ENCODE results near the gene LGI4.

GRCh38 chr19:35110974-35111373 lies 23.9 kb downstream of the LGI4 start:
- TF ChIP-seq CTCF (conservative IDR thresholded peaks at IDR 0.05; ENCODE audit: low read depth in 2 of 2) (no peak), POLR2AphosphoS5 (IDR thresholded peaks at IDR 0.05; ENCODE audit: low read depth) (no peak), EZH2phosphoT487 (IDR thresholded peaks at IDR 0.05; ENCODE audit: unreplicated experiment) (no peak), CREB1 (CRISPR knock-in tag; IDR thresholded peaks at IDR 0.05; ENCODE audit: low read depth) (no peak), EZH2 (IDR thresholded peaks at IDR 0.05; ENCODE audit: low read depth, unreplicated experiment) (no peak)
- TF ChIP-seq, protein P1, sequence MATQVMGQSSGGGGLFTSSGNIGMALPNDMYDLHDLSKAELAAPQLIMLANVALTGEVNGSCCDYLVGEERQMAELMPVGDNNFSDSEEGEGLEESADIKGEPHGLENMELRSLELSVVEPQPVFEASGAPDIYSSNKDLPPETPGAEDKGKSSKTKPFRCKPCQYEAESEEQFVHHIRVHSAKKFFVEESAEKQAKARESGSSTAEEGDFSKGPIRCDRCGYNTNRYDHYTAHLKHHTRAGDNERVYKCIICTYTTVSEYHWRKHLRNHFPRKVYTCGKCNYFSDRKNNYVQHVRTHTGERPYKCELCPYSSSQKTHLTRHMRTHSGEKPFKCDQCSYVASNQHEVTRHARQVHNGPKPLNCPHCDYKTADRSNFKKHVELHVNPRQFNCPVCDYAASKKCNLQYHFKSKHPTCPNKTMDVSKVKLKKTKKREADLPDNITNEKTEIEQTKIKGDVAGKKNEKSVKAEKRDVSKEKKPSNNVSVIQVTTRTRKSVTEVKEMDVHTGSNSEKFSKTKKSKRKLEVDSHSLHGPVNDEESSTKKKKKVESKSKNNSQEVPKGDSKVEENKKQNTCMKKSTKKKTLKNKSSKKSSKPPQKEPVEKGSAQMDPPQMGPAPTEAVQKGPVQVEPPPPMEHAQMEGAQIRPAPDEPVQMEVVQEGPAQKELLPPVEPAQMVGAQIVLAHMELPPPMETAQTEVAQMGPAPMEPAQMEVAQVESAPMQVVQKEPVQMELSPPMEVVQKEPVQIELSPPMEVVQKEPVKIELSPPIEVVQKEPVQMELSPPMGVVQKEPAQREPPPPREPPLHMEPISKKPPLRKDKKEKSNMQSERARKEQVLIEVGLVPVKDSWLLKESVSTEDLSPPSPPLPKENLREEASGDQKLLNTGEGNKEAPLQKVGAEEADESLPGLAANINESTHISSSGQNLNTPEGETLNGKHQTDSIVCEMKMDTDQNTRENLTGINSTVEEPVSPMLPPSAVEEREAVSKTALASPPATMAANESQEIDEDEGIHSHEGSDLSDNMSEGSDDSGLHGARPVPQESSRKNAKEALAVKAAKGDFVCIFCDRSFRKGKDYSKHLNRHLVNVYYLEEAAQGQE (IDR thresholded peaks at IDR 0.05; ENCODE audit: unreplicated experiment) = no peak

Measured in GM23338 (cell line).